ENCODE data around the gene KIRREL3. TPM values are rescaled to one million over a fixed set of nuclear protein-coding genes. Genes with fewer than 3 reads are reported as not detected.

The KIRREL3 gene
- total and polyA plus RNA-seq, 2 experiments from 2014 or later, result 16.1 to 35.6 TPM

- in situ Hi-C loops (cut with MboI), result no loop called here
These were observed 103.1 kb downstream of the KIRREL3 start for GRCh38 chr11:126897430-126897829.

GRCh38 chr11:126896025-126896424, 104.5 kb downstream of the KIRREL3 start:
- in situ Hi-C loops (cut with MboI), result no loop called here
- Histone ChIP-seq H3K9me3 (ENCODE audit: low read depth) (no peaks in the 10 kb centered on the region), H3K9ac (no peak overlapping the region), H3K4me2 (ENCODE audit: unreplicated experiment) (no peak overlapping the region), H3K36me3 (ENCODE audit: low read depth) (peaks cover 10% of the 10 kb centered on the region), H3K27me3 (replicated peaks; ENCODE audit: insufficient read depth) (no peaks in the 10 kb centered on the region), H3K4me3 (no peak overlapping the region), H3F3A (ENCODE audit: insufficient read depth) (peaks cover 4% of the 10 kb centered on the region), H3K9me2 (ENCODE audit: insufficient read depth) (no peaks in the 10 kb centered on the region), H3K27ac (no peak overlapping the region), H2AFZ (no peak overlapping the region), H4K20me1 (ENCODE audit: insufficient read depth) (no peaks in the 10 kb centered on the region), H3K79me2 (ENCODE audit: insufficient read depth) (peaks cover 41% of the 10 kb centered on the region; the same call in 1 of the 2 replicates), H3K4me1 (ENCODE audit: insufficient read depth) (peaks cover 13% of the 10 kb centered on the region)
- TF ChIP-seq EZH2phosphoT487 (IDR thresholded peaks at IDR 0.05; ENCODE audit: insufficient read depth, low read depth), result no peak
- no peak for TF ChIP-seq EZH2 (IDR thresholded peaks at IDR 0.05; ENCODE audit: insufficient read depth, poor library complexity, severe bottlenecking)
- DNase-seq, result no peak

More at GRCh38 chr11:126897430-126897829, 103.1 kb downstream of the KIRREL3 start:
- H3K27ac ChIP-seq, result no peak overlapping the region
- no peak overlapping the region for H3K9ac ChIP-seq
- H2AFZ ChIP-seq, result no peak overlapping the region
- H4K20me1 ChIP-seq (ENCODE audit: insufficient read depth), result no peaks in the 10 kb centered on the region
- 84 to 85% methylated on average over 2 of the region's 2 CpGs for WGBS, 2 experiments (ENCODE audit: low coverage in 1 of 2, low lambda C conversion rate in 2 of 2, missing lambda C conversion rate in 2 of 2)
- H3F3A ChIP-seq (ENCODE audit: insufficient read depth), result no peaks in the 10 kb centered on the region
- H3K9me3 ChIP-seq (ENCODE audit: low read depth), result no peaks in the 10 kb centered on the region
- peaks cover 10% of the 10 kb centered on the region for H3K36me3 ChIP-seq (ENCODE audit: low read depth)
- peaks cover 40% of the 10 kb centered on the region; the same call in 1 of the 2 replicates for H3K79me2 ChIP-seq (ENCODE audit: insufficient read depth)
- no peaks in the 10 kb centered on the region for H3K4me1 ChIP-seq (ENCODE audit: insufficient read depth)
- H3K4me2 ChIP-seq (ENCODE audit: unreplicated experiment), result no peak overlapping the region
- no peak overlapping the region for H3K4me3 ChIP-seq
- H3K27me3 ChIP-seq (replicated peaks; ENCODE audit: insufficient read depth), result no peaks in the 10 kb centered on the region
- TF ChIP-seq EZH2phosphoT487 (IDR thresholded peaks at IDR 0.05; ENCODE audit: insufficient read depth, low read depth) (no peak), EZH2 (IDR thresholded peaks at IDR 0.05; ENCODE audit: insufficient read depth, poor library complexity, severe bottlenecking) (no peak)
- no peaks in the 10 kb centered on the region for H3K9me2 ChIP-seq (ENCODE audit: insufficient read depth)
- DNase-seq, result no peak

- in situ Hi-C loops (cut with MboI), result no loop called here
These were observed 106.8 kb downstream of the KIRREL3 start for GRCh38 chr11:126893796-126894195.

GRCh38 chr11:126892756-126893155, 107.8 kb downstream of the KIRREL3 start:
- peaks cover 6% of the 10 kb centered on the region for H3F3A ChIP-seq (ENCODE audit: insufficient read depth)
- no peaks in the 10 kb centered on the region for H3K9me2 ChIP-seq (ENCODE audit: insufficient read depth)
- H2AFZ ChIP-seq, result no peak overlapping the region
- TF ChIP-seq EZH2 (IDR thresholded peaks at IDR 0.05; ENCODE audit: insufficient read depth, poor library complexity, severe bottlenecking), result no peak
- no peak for TF ChIP-seq EZH2phosphoT487 (IDR thresholded peaks at IDR 0.05; ENCODE audit: insufficient read depth, low read depth)
- H3K9ac ChIP-seq, result no peak overlapping the region
- no peaks in the 10 kb centered on the region for H3K27me3 ChIP-seq (replicated peaks; ENCODE audit: insufficient read depth)
- H3K27ac ChIP-seq, result no peak overlapping the region
- peaks cover 41% of the 10 kb centered on the region for H3K79me2 ChIP-seq (ENCODE audit: insufficient read depth)
- WGBS, 2 experiments (ENCODE audit: low coverage in 1 of 2, low lambda C conversion rate in 2 of 2, missing lambda C conversion rate in 2 of 2), result 60 to 72% methylated on average over 9 of the region's 9 CpGs
- H3K4me2 ChIP-seq (ENCODE audit: unreplicated experiment), result no peak overlapping the region
- no peaks in the 10 kb centered on the region for H4K20me1 ChIP-seq (ENCODE audit: insufficient read depth)
- peaks cover 16% of the 10 kb centered on the region for H3K4me1 ChIP-seq (ENCODE audit: insufficient read depth)
- H3K9me3 ChIP-seq (ENCODE audit: low read depth), result no peaks in the 10 kb centered on the region
- no peak for DNase-seq
- no peak overlapping the region for H3K4me3 ChIP-seq
- H3K36me3 ChIP-seq (ENCODE audit: low read depth), result peaks cover 10% of the 10 kb centered on the region
- in situ Hi-C loops (cut with MboI), result no loop called here

More at GRCh38 chr11:126893796-126894195, 106.8 kb downstream of the KIRREL3 start:
- H4K20me1 ChIP-seq (ENCODE audit: insufficient read depth), result no peaks in the 10 kb centered on the region
- H3K4me1 ChIP-seq (ENCODE audit: insufficient read depth), result peaks cover 16% of the 10 kb centered on the region
- H3K9ac ChIP-seq, result no peak overlapping the region
- H2AFZ ChIP-seq, result no peak overlapping the region
- no peaks in the 10 kb centered on the region for H3K9me2 ChIP-seq (ENCODE audit: insufficient read depth)
- no peak for DNase-seq
- no peak overlapping the region for H3K27ac ChIP-seq
- peaks cover 10% of the 10 kb centered on the region for H3K36me3 ChIP-seq (ENCODE audit: low read depth)
- TF ChIP-seq EZH2phosphoT487 (IDR thresholded peaks at IDR 0.05; ENCODE audit: insufficient read depth, low read depth) (no peak), EZH2 (IDR thresholded peaks at IDR 0.05; ENCODE audit: insufficient read depth, poor library complexity, severe bottlenecking) (no peak)
- H3K9me3 ChIP-seq (ENCODE audit: low read depth), result no peaks in the 10 kb centered on the region
- WGBS, 2 experiments (ENCODE audit: low coverage in 1 of 2, low lambda C conversion rate in 2 of 2, missing lambda C conversion rate in 2 of 2), result 72 to 77% methylated on average over 5 of the region's 5 CpGs
- H3K4me3 ChIP-seq, result no peak overlapping the region
- no peak overlapping the region for H3K4me2 ChIP-seq (ENCODE audit: unreplicated experiment)
- H3F3A ChIP-seq (ENCODE audit: insufficient read depth), result peaks cover 6% of the 10 kb centered on the region
- H3K79me2 ChIP-seq (ENCODE audit: insufficient read depth), result peaks cover 46% of the 10 kb centered on the region
- H3K27me3 ChIP-seq (replicated peaks; ENCODE audit: insufficient read depth), result no peaks in the 10 kb centered on the region
